Mesothelial cell of epicardium (in vitro differentiated cells): ENCODE results near the gene SPOCK1. TPM values are rescaled to one million over a fixed set of nuclear protein-coding genes. Genes with fewer than 3 reads are reported as not detected.

Experiments
- DNase-seq, 2 experiments: peaks; one replicate each; pipeline ENCODE4 v3.0.0; 2021; ENCODE audit warnings: low spot score in 2 of 2; ENCODE audit not compliant: unreplicated experiment in 2 of 2
- H3K27ac Mint-ChIP-seq: 2 replicates; pipeline ENCODE4 v1.8.0; 2021; ENCODE audit warnings: mixed read lengths
- H3K27me3 Mint-ChIP-seq: 2 replicates; pipeline ENCODE4 v1.8.0; 2021; ENCODE audit warnings: low read depth, mixed read lengths
- H3K36me3 Mint-ChIP-seq: 2 replicates; pipeline ENCODE4 v1.8.0; 2021; ENCODE audit warnings: mixed read lengths
- H3K4me1 Mint-ChIP-seq: 2 replicates; pipeline ENCODE4 v1.8.0; 2021; ENCODE audit warnings: mixed read lengths
- H3K4me3 Mint-ChIP-seq: 2 replicates; pipeline ENCODE4 v1.8.0; 2021; ENCODE audit warnings: mild to moderate bottlenecking, moderate library complexity, mixed read lengths
- H3K9me3 Mint-ChIP-seq: 2 replicates; pipeline ENCODE4 v1.8.0; 2021; ENCODE audit warnings: mixed read lengths
- total RNA-seq: library from RNA; stranded (reverse); gene quantifications from 3 replicates; pipeline ENCODE4 v1.2.1, GENCODE V29; 2021
- TF ChIP-seq, protein P1 (sequence below): fragments of 200-600 bp; sonication (generic); IDR thresholded peaks from one replicate; pipeline ENCODE4 v1.5.0; 2021; ENCODE audit warnings: antibody characterized with exemption; ENCODE audit not compliant: unreplicated experiment

Gene SPOCK1
- total RNA-seq, 1 donor from 2014 or later = 6.6 TPM

DNA sequence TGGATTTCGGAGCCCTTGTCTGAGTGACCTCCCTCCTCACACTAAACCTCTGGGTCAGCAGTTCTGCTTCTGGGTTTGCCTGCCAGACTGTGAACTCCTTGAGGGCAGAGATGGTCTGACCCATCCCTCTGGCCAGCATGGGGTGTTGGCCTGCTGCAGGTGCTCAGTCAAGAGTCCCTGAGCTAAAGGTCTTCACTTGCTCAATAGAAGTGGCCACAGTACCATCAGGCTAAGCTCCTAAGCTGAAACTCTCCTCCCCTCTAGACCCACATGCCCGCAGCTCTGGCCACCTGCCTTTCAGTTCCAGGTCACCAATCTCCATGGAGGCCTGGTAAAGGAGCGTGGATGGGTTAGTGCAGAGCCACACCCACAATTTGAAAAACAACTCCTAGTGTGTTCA is 316.6 kb downstream of the SPOCK1 start:
- Mint-ChIP-seq H3K4me1 (peaks cover 2% of the 10 kb centered on the region), H3K27ac (no peak overlapping the region), H3K9me3 (no peaks in the 10 kb centered on the region), H3K27me3 (peaks cover 48% of the 10 kb centered on the region), H3K4me3 (no peak overlapping the region), H3K36me3 (no peaks in the 10 kb centered on the region)
- DNase-seq = no peak
- TF ChIP-seq, protein P1, sequence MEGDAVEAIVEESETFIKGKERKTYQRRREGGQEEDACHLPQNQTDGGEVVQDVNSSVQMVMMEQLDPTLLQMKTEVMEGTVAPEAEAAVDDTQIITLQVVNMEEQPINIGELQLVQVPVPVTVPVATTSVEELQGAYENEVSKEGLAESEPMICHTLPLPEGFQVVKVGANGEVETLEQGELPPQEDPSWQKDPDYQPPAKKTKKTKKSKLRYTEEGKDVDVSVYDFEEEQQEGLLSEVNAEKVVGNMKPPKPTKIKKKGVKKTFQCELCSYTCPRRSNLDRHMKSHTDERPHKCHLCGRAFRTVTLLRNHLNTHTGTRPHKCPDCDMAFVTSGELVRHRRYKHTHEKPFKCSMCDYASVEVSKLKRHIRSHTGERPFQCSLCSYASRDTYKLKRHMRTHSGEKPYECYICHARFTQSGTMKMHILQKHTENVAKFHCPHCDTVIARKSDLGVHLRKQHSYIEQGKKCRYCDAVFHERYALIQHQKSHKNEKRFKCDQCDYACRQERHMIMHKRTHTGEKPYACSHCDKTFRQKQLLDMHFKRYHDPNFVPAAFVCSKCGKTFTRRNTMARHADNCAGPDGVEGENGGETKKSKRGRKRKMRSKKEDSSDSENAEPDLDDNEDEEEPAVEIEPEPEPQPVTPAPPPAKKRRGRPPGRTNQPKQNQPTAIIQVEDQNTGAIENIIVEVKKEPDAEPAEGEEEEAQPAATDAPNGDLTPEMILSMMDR = no peak

DNA sequence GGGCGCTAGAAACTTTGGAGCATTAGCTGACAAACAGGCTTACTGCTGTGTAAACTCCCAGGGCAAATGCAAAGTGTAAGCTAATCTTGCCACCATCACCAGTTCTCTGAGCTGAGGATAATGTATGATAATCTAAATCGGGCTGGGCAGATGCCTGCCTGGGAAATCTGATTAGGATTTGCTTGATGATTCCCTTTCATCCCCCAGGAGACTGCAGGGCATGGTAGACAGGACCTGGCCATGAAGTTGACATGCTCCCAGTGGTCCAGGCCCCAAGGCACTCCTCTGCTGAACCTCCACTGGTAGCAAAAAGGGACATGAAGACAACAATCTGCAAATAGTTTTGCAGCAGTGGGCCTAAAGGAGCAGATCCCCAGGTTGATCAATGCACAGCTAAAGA is 317.5 kb downstream of the SPOCK1 start:
- TF ChIP-seq, protein P1 = no peak
- H3K4me3 Mint-ChIP-seq = no peak overlapping the region
- H3K36me3 Mint-ChIP-seq = no peaks in the 10 kb centered on the region
- no peak for DNase-seq
- H3K9me3 Mint-ChIP-seq = no peaks in the 10 kb centered on the region
- peaks cover 11% of the 10 kb centered on the region for H3K4me1 Mint-ChIP-seq
- H3K27me3 Mint-ChIP-seq = peaks cover 50% of the 10 kb centered on the region
- H3K27ac Mint-ChIP-seq = no peak overlapping the region

DNA sequence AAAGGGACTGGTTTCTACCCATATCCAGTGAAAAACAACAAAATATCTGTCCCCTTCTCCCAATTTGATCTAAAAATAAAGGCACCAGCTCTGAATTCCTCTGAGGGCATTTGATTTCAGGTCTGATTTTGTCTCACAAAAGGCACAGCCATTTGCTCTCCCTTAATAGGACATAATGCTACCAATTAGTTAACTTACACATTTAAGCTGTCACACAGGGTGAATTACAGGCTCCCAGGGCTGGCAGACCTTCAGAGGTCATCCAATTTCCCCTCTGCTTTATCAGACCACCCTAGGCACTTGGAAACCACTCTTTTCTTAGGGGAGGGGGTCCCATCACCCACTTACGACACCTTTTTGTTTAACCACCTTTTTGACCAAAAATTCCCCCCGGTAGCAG is 319.9 kb downstream of the SPOCK1 start:
- peaks cover 52% of the 10 kb centered on the region for H3K27me3 Mint-ChIP-seq
- TF ChIP-seq, protein P1 = no peak
- H3K36me3 Mint-ChIP-seq = no peaks in the 10 kb centered on the region
- DNase-seq = no peak
- H3K4me3 Mint-ChIP-seq = no peak overlapping the region
- peaks cover 11% of the 10 kb centered on the region for H3K4me1 Mint-ChIP-seq
- no peak overlapping the region for H3K27ac Mint-ChIP-seq
- H3K9me3 Mint-ChIP-seq = no peaks in the 10 kb centered on the region

DNA sequence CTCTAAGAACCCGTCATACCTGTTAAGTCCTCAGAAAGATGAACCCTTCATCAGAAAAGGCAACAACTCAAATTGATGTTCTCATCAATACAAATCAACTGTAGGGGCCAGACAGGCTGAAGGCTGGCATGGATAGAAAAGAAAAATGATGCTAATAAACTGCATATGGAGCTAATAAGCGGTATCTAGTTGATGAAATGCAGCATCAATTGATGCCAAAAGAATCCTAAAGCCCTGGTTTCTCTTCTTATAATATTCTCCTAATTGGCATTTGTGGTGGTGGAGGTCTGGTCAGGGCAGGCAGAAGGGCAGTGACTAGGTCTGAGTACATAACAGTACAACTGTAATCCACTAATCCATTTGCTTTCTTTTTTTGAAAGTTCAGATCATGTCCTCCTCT is 322.5 kb downstream of the SPOCK1 start:
- Mint-ChIP-seq H3K27ac (no peak overlapping the region), H3K4me1 (peaks cover 11% of the 10 kb centered on the region), H3K4me3 (no peak overlapping the region), H3K36me3 (no peaks in the 10 kb centered on the region), H3K27me3 (peaks cover 39% of the 10 kb centered on the region), H3K9me3 (no peaks in the 10 kb centered on the region)
- TF ChIP-seq, protein P1 = no peak
- no peak for DNase-seq

DNA sequence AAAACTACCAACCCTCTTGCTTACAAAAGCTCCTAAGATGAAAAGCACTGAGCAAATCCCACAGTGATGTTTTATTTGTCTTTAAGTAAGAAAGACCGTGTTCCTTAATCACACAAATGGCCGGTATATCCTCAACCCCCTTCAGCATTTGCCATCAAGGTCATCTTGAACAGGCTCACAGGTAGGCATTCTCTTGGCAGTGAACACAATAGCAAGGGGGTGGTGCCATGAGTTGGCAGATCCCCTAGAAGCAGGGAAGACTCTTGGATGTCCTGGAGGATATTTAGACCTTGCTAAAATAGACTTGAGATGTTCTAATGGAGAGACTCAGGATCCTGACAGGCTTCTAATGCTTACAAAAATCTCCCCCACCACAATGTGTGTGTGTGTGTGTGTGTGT is 323.0 kb downstream of the SPOCK1 start:
- Mint-ChIP-seq H3K36me3 (no peaks in the 10 kb centered on the region), H3K27me3 (peaks cover 39% of the 10 kb centered on the region), H3K4me3 (no peak overlapping the region), H3K27ac (no peak overlapping the region), H3K4me1 (peaks cover 11% of the 10 kb centered on the region), H3K9me3 (no peaks in the 10 kb centered on the region)
- no peak for DNase-seq
- TF ChIP-seq, protein P1 = no peak

DNA sequence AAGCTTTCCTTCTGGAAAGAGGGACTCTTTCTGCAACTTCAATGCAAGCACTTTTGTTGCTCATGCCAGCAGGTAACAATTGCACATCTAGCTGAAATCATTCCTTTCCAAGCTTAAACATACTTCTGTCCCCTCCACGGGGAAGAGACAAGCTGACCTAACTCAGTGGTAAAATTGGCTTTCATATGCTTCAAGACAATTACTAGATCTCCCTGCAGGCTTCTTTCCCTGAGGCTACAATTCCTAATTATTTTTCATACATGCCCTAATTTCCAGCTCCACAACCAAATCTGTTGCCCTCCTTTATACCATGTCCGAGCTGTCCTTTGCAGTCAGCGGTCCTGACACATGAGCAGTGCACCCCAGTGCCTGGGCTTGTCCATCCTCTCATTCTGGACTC is 324.9 kb downstream of the SPOCK1 start:
- DNase-seq = no peak
- peaks cover 32% of the 10 kb centered on the region for H3K27me3 Mint-ChIP-seq
- TF ChIP-seq, protein P1 = no peak
- peaks cover 11% of the 10 kb centered on the region for H3K4me1 Mint-ChIP-seq
- H3K9me3 Mint-ChIP-seq = no peaks in the 10 kb centered on the region
- H3K27ac Mint-ChIP-seq = no peak overlapping the region
- H3K4me3 Mint-ChIP-seq = no peak overlapping the region
- H3K36me3 Mint-ChIP-seq = no peaks in the 10 kb centered on the region
